SK-N-DZ (cell line): ENCODE data around the gene EPS15.
"Not testable (repeated sequence)": the region's sequence is repeated elsewhere in the genome, so short reads cannot be mapped to it uniquely, and the experiment has no call there.

Experiments
- DNase-seq: peaks from one replicate; pipeline ENCODE4 v3.0.0-alpha.2; 2015; ENCODE audit warnings: low spot score

Gene EPS15

DNA sequence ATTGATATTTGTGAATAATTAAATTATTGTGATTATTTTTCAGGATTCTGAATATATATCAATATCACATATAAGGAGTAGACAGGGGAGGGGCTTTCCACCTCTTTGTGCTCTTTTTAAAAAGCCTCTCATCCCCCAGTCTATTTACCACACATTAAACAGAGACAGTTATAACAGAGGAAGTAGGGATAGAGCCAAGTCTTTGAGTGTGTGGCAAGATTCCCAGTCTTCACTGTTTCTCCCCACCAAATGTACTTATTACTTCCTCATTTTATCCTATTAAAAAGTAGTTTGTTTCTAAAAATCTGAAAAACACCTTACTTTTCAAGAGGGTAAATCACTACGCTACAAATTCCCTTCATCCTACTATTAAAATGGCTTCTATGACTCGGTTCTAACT is 46.7 kb downstream of the EPS15 start:
- no peak for DNase-seq

GRCh38 chr1:51469518-51469917 is 49.5 kb downstream of the EPS15 start:
- DNase-seq, result no peak

DNA sequence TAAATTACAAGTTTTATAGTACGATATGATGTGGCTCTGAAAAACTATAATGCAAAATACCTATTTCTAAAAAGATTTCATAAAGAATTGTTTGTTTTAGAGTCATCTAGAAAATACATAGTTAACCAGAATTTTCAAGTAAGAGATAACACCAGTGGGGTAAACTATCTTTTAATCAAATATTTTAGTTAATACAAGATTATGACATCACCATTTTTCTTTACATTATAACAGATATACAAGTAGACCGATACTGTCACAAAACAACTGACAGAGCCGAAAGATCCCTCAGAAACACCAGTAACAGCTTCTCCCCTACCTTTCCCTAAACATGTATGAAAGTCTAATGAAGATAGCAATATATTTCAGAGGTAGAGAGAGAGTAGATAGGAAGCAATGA is 54.2 kb downstream of the EPS15 start:
- DNase-seq, result no peak

DNA sequence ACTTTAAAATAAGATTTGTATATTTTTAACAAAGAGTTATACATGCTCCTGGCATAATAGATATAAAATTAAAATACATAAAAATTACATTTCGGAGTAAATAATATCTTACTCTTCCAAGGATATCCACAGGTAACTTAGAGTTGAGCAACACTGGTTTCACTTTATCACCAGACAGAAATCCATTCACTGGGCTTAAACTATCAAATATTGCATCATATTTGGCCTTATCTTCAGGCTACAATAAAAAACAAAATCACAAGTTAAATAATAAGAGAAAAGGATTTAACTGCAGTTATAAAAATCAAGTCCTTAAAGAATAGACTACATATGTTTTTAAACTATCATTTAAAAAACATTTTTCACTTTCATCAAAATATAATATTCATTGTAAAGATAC is 55.5 kb downstream of the EPS15 start:
- no peak for DNase-seq

DNA sequence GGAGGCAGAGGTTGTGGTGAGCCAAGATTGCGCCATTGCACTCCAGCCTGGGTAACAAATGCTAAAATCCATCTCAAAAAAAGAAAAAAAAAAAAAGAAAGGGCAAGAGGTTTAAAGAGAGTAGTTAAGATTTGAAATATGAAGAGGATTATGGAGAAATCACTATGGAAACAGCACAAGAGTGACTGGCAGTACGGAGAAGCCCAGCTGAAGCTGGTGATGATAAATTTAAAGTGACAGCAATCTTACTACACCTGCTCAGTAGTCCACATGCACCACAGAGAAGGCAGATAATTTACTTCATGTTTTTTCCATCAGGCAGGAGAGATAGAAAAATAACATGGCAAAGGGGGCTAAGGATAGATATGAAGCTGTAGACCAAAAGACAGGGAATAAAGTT is 56.8 kb downstream of the EPS15 start:
- DNase-seq, result not testable (repeated sequence)

- DNase-seq, result no peak
These were observed 64.5 kb downstream of the EPS15 start for GRCh38 chr1:51454554-51454953.

DNA sequence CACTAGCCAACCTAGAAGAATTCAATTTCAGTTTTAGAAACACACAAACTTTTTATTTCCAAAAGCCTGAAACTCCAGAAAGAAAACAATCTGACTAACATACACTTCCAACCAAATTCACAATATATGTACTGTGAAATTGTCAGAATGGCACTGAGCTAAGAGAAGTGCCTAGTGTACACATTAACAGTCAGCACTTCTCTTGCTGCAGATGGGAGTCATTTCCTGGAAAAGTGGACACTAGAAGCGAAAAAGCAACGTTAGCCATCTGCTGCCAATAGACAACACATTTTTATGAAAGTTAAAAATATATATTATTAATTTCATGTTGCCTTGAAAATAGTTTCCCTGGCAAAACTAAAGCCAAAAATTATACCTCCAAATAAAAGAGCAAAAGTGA is 66.1 kb downstream of the EPS15 start:
- no peak for DNase-seq

DNA sequence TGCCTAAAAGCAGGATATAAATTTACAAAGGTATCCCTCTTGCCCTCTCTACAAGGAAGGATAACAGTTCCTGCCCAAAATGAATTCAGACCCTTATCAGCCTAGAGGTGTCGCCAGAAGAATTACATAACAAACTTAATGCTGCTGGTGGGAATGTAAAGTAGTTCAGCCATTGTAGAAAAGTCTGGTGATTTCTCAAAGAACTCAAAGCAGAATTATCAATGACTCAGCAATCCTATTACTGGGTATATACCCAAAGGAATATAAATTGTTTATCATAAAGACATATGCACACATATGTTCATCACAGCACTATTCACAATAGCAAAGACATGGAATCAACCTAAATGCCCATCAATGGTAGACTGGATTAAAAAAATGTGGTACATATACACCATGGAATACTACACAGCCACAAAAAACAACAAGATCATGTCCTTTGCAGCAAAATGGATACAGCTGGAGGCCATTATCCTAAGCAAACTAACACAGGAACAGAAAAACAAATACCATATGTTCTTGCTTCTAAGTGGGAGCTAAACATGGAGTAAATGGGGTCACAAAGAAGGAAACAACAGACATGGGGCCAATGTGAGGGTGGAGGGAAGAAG is 70.1 kb downstream of the EPS15 start:
- not testable (repeated sequence) for DNase-seq

- DNase-seq, result no peak
These were observed 73.5 kb downstream of the EPS15 start for GRCh38 chr1:51445351-51446090.

DNA sequence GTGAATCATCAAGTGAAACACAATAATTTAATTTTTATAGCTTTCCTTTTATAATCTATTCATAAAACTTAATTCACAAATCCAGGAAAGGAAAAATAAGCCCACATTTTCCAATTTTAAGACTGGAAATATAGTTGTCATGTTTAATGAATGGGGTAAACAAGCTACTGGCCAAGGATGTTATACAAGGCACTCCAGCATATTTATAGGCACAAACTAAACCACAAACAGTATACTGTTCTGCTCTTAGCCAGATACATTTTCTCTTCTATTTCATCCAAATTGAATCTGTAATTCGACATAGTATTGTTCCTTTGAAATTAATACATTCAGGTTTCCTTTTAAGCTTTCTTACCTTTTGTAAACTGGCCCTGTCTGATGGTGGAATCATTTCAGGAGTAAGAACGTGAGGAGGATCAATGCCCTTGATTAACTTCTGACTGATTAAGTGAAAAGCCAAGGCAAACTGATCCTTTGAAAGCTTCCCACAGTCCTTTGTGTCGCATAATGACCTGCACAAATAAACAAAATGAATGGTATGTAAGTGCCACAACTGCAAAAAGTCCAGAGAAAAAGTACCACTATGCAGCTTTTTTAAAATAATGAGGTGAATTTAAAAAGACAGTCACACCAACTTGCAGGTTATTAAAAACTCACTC is 74.4 kb downstream of the EPS15 start:
- no peak for DNase-seq

DNA sequence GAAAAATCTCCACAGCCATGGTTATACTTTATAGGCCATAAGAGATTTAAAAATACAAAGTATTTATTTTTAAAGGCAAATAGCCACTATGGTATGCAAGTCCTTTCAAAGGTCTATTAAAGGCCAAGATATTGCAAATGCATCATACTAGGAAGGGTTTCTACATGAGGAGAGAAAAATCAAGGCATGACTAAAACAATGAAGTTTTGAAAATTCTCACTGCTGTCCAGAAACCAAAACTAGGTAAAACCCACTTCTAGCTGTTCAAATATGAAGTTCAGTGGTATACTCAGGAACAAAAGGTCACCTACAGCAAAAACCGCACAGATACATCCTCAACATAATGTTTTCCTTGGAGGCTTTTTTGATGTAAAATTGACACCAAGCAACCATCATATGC is 75.0 kb downstream of the EPS15 start:
- DNase-seq, result no peak

DNA sequence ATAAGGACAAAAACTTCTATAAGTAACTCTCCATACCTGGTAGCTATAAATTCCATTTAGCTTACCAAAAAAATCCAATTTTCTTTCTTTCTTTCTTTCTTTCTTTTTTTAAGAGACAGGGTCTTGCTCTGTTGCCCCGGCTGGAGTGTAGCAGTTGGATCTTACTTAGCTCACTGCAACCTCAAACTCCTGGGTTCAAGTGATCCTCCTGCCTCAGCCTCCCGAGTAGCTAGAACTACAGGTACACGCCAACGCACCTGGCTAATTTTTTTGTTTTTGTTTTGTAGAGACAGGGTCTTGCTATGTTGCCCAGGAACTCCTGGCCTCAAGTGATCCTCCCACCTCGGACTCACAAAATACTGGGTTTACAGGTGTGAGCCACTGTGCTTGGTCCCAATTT is 75.5 kb downstream of the EPS15 start:
- no peak for DNase-seq

GRCh38 chr1:51442616-51443015 is 76.5 kb downstream of the EPS15 start:
- DNase-seq, result no peak

DNA sequence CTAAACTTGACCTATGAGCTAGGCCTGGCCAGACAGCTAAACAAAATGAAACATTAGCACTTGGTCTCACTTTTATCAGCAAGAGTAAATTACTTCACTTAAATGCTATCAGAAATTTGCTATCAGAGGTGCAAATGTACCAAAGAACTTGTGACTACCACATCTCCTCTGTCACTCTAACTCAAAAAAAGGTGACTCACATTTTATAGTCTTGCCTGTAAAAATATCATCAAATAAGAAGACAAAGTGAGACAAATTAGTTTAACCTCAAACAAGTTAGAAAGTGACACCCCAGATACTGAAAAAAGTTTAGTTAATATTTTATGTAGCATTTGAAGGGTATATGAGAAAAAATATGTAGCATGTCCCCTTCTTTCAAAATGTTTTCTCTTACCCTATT is 76.9 kb downstream of the EPS15 start:
- no peak for DNase-seq

DNA sequence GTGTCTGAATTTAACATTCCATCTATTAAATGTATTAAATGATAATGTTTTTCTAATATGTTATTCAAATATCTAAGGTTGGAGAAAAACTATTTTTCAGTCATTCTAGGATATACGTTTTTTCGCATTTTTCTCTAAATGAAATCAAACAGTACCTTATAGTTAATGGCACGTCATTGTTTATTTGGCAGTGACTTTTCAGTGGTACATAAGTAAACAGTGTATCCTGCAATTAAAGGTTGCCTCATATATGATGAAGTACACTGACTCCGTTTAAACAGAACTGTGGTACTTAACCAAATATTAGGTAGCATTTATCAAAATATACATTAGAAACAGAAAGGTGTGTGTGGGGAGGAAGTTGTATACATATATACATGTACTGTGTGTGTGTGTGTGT is 79.2 kb downstream of the EPS15 start:
- no peak for DNase-seq

- DNase-seq, result no peak
These were observed 80.0 kb downstream of the EPS15 start for GRCh38 chr1:51439053-51439452.

GRCh38 chr1:51437391-51437790 is 81.7 kb downstream of the EPS15 start:
- DNase-seq, result not testable (repeated sequence)

DNA sequence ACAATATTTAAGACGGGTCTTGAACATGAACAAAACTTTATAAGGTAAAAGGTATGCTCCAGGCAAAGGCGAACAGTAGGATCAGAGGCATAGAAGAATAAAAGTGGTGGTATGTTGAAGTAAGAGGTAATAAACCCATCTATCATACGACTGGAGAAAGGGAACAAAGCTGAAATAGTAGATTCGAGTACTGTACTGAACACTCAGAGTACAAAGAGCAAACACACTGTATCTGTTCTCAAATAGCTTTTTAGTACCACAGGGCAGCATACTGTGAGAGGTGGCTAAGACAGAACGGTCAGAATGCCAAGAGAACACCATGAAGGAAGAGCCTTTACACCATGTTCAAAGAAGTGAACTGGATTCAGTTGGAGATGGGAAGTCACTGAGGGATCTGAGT is 83.2 kb downstream of the EPS15 start:
- no peak for DNase-seq

DNA sequence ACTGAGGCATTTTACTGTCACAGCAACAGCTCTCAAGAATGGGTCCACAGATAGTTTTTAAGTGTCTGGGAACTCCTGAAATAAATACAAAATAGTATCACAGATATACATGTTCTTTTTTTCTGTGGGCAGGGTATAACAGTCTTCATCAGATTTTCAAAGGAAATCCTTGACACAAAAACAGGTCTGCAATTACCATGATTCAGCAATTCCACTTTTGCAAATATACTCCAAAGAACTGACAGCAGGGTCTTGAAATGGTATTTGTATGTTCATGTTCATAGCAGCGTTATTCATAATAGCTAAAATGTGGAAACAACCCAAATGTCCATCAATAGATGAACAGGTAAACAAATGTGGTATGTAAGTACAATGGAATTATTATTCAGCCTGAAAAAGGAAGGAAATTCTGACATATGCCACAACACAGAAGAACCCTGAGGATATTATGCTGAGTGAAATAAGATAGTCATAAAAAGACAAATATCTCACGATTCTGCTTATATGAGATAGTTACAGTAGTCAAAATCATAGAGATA is 85.0 kb downstream of the EPS15 start:
- DNase-seq, result no peak

DNA sequence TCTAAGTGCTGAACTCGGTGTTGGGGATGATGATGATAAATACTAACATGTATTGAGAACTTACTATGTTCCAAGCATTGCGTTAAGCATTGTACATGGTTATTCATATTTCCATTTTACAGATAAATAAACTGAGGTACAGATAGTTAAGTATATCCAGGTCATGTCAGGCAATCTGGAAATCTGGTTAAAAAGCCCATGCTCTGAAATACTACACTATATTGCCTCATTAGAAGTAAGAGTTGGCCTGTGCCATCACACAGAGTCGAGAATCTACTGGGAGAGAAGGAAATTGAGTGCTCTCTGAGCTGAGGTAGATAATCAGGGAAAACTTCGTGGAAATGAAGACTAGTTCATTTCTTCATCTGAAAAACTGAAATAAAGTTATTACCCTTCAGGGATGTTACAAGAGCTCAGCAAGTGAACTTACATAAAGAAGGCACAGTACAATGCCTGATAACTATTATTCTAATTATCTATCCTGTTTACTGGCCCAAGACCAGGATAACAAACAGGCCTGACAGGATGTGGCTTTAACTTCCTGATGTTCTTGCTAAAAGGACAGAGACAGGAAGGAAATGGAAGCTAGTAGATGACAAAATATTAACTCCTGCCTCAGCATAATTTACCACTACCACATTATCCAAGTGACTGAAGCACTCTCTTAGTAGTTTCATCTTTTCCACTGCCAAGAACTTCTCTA is 85.6 kb downstream of the EPS15 start:
- DNase-seq, result no peak

DNA sequence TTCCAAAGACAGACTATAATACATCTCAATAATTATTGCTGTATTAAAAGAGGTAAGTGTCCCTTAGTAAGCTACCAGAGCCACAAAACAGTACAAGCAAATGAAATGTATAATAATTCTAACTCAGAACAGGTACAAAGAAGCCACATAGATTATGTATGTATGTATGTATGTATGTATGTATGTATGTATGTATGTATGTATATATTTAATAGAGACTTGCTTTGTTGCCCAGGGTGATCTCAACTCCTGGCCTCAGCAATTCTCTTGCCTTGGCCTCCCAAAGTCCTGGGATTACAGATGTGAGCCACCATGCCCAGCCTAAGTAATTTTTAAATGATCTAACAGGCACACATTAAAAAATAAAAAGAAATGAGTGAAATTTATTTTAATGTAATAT is 86.9 kb downstream of the EPS15 start:
- no peak for DNase-seq

- no peak for DNase-seq
These were observed 91.6 kb downstream of the EPS15 start for GRCh38 chr1:51427438-51427837.
